OCI-LY3 (cell line): ENCODE results near the gene FBXW10B.

ENCODE experiments used
- CTCF ChIP-seq: fragments of 200-600, 300-600 bp; sonication (generic); IDR thresholded peaks from 2 replicates; pipeline ENCODE4 v1.5.1; 2014; ENCODE audit warnings: antibody characterized with exemption, low read length, low read depth
- EZH2phosphoT487 ChIP-seq: fragments of 200-600 bp; shearing (Covaris generic); IDR thresholded peaks from 2 replicates; pipeline ENCODE4 v1.6.1; 2018; ENCODE audit warnings: antibody characterized with exemption, mixed run types, low read depth

- TF ChIP-seq CTCF: no peak
- TF ChIP-seq EZH2phosphoT487: no peak
Measured at GRCh38 chr17:15662681-15663080, 43.2 kb upstream of the FBXW10B start.
